KMS-11 (cell line): ENCODE measurements around the gene BBX.

Experiments used
- H2AFZ ChIP-seq: fragments of 200-600 bp; sonication (generic); 2 replicates; pipeline ENCODE4 v1.6.1; 2016; ENCODE audit warnings: antibody characterized with exemption, mixed run types, low read depth
- H3K27ac ChIP-seq: fragments of 200-600 bp; sonication (generic); 2 replicates; pipeline ENCODE4 v1.6.1; 2016; ENCODE audit warnings: mild to moderate bottlenecking, mixed run types
- H3K27me3 ChIP-seq: fragments of 200-600 bp; sonication (generic); 2 replicates; pipeline ENCODE4 v1.6.1; 2017; ENCODE audit warnings: mild to moderate bottlenecking, low read depth, mixed run types, moderate library complexity; ENCODE audit not compliant: insufficient read depth
- H3K36me3 ChIP-seq: fragments of 200-600 bp; sonication (generic); 2 replicates; pipeline ENCODE4 v1.6.1; 2017; ENCODE audit warnings: mild to moderate bottlenecking, mixed run types; ENCODE audit not compliant: insufficient read depth
- H3K4me1 ChIP-seq: fragments of 200-600 bp; sonication (generic); 2 replicates; pipeline ENCODE4 v1.6.1; 2016; ENCODE audit warnings: mild to moderate bottlenecking, low read depth, mixed run types; ENCODE audit not compliant: poor library complexity, severe bottlenecking
- H3K4me2 ChIP-seq: fragments of 200-600 bp; sonication (generic); 2 replicates; pipeline ENCODE4 v1.7.0; 2016; ENCODE audit warnings: mild to moderate bottlenecking, mixed run types
- H3K4me3 ChIP-seq: fragments of 200-600 bp; sonication (generic); IDR thresholded peaks from 2 replicates; pipeline ENCODE4 v1.6.1; 2017; ENCODE audit warnings: low read depth, low read length, mixed read lengths; ENCODE audit not compliant: insufficient read depth
- H3K79me2 ChIP-seq: fragments of 200-600 bp; sonication (generic); 2 replicates; pipeline ENCODE4 v1.6.1; 2016; ENCODE audit warnings: low read depth, mixed run types; ENCODE audit not compliant: insufficient read depth
- H3K9ac ChIP-seq: fragments of 200-600 bp; sonication (generic); 2 replicates; pipeline ENCODE4 v1.6.1; 2016; ENCODE audit warnings: mild to moderate bottlenecking, mixed run types
- H4K20me1 ChIP-seq: fragments of 200-600 bp; sonication (generic); 2 replicates; pipeline ENCODE4 v1.6.1; 2016; ENCODE audit warnings: mild to moderate bottlenecking, mixed run types; ENCODE audit not compliant: insufficient read depth
- TF ChIP-seq, protein P1 (sequence below): fragments of 200-600 bp; sonication (generic); conservative IDR thresholded peaks from 2 replicates; pipeline ENCODE4 v1.6.1; 2017; ENCODE audit warnings: low read depth, mild to moderate bottlenecking, antibody characterized with exemption, low read length, moderate library complexity, mixed read lengths

Gene BBX

DNA sequence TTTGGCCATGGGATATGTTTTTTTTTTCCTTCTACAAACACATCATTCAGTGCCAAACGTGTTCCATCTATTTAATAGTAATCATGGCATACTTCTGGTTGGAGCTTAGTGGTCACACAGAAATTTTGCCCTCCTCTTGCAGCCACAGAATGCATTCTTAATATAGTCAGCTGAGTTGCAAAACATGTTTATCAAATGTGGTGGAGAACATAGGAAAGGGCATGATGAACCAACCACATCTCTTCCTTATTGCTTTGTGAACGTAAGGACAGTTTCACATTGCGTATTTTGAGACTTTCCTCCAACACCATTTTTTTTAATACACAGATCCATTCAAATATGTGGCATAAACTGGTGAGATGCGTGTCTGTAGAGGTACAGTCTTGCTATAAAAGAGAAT lies 106.8 kb downstream of the BBX start:
- no peak overlapping the region for H2AFZ ChIP-seq
- H3K4me2 ChIP-seq = no peak overlapping the region
- H3K79me2 ChIP-seq = no peaks in the 10 kb centered on the region; the same call in 1 of the 2 replicates
- TF ChIP-seq, protein P1, sequence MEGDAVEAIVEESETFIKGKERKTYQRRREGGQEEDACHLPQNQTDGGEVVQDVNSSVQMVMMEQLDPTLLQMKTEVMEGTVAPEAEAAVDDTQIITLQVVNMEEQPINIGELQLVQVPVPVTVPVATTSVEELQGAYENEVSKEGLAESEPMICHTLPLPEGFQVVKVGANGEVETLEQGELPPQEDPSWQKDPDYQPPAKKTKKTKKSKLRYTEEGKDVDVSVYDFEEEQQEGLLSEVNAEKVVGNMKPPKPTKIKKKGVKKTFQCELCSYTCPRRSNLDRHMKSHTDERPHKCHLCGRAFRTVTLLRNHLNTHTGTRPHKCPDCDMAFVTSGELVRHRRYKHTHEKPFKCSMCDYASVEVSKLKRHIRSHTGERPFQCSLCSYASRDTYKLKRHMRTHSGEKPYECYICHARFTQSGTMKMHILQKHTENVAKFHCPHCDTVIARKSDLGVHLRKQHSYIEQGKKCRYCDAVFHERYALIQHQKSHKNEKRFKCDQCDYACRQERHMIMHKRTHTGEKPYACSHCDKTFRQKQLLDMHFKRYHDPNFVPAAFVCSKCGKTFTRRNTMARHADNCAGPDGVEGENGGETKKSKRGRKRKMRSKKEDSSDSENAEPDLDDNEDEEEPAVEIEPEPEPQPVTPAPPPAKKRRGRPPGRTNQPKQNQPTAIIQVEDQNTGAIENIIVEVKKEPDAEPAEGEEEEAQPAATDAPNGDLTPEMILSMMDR = no peak
- no peak overlapping the region for H3K4me3 ChIP-seq
- H3K36me3 ChIP-seq = no peaks in the 10 kb centered on the region
- peaks cover 36% of the 10 kb centered on the region for H3K4me1 ChIP-seq
- no peaks in the 10 kb centered on the region for H3K27me3 ChIP-seq
- H4K20me1 ChIP-seq = no peaks in the 10 kb centered on the region
- H3K27ac ChIP-seq = no peak overlapping the region
- no peak overlapping the region for H3K9ac ChIP-seq

DNA sequence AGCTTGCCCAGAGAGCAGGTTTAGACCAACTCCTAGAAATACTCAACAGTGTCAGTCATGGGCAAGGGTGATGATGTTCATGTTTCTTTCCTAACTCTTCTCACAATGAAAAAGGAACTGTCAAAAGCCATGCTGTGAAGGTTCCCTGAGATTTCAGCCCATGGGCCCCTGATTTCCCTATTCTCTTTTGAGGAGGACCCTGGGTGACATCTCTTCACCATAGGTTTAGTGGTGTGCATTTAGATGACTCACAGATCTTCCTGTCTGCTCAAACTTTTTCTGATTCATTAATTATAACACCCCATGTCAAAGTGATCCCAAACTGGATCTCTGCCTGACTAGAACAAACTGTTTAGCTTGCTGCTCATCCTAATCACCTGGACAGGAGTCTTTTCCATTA lies 108.0 kb downstream of the BBX start:
- no peaks in the 10 kb centered on the region for H4K20me1 ChIP-seq
- H3K79me2 ChIP-seq = no peaks in the 10 kb centered on the region; the same call in 1 of the 2 replicates
- no peaks in the 10 kb centered on the region for H3K36me3 ChIP-seq
- H3K4me3 ChIP-seq = no peak overlapping the region
- TF ChIP-seq, protein P1 = no peak
- no peaks in the 10 kb centered on the region for H3K27me3 ChIP-seq
- H3K27ac ChIP-seq = no peak overlapping the region
- no peak overlapping the region for H3K4me2 ChIP-seq
- H3K4me1 ChIP-seq = peaks cover 46% of the 10 kb centered on the region
- no peak overlapping the region for H2AFZ ChIP-seq
- H3K9ac ChIP-seq = no peak overlapping the region

DNA sequence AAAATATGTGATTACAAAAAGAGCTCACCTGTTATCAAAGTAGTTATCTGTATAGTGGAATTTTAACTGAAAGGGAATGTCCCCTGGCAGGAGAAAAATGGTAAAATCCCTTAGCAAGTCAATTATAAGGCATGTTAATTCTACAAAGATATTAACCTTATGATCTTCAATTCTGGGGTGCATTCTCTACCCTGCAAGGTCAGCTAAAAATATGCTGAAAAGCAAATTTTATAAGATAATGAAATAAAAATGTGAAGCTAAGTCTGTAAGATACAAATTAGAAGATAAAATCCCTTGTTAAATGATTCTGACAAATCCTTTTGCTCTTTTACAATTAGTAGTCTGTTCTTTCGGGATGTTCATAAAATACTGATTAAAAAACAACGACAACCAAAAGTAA lies 109.8 kb downstream of the BBX start:
- TF ChIP-seq, protein P1 = no peak
- no peak overlapping the region for H2AFZ ChIP-seq
- H3K4me1 ChIP-seq = peaks cover 46% of the 10 kb centered on the region
- no peak overlapping the region for H3K27ac ChIP-seq
- no peaks in the 10 kb centered on the region; the same call in 1 of the 2 replicates for H3K79me2 ChIP-seq
- H3K4me3 ChIP-seq = no peak overlapping the region
- no peak overlapping the region for H3K9ac ChIP-seq
- no peaks in the 10 kb centered on the region for H3K36me3 ChIP-seq
- H3K27me3 ChIP-seq = no peaks in the 10 kb centered on the region
- no peaks in the 10 kb centered on the region for H4K20me1 ChIP-seq
- H3K4me2 ChIP-seq = peak overlapping the region; percentile 31; the same call in 1 of the 2 replicates

DNA sequence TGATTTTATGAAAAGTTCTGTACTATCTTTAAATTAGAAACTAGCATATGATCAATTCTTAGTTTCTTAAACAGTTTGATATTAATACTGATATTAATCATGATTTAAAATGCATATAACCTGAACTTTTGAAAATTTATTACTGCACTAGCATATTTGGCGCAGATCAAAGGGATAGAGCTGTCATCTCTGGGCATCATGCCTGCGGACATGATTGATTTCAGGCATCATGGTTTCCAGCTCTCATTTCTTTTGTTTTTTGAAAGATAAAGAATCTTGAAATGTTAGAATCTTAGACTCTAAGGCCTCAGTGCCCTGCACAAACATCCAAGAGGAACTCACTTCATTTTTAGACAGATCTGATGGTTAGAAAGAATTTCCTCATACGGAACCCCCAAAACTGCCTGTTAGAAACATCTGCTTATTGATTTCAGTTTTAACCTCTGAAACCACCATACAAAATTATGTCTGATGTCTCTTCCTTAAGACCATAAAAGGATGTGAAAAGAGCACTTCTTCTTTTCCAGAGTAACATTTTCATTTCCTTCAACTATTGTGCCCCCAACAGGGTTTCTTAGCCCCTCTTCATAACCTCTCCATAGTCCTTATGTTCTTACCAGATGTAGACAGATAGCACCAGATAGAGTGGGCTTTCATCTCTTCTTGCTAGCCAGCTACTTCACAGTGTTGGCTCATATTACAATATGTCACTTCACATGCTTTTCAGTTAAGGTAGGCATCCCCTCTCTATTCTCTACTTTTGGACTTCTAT lies 110.8 kb downstream of the BBX start:
- Histone ChIP-seq H3K4me3 (no peak overlapping the region), H3K79me2 (no peaks in the 10 kb centered on the region; the same call in 1 of the 2 replicates), H3K4me1 (peaks cover 46% of the 10 kb centered on the region), H3K27me3 (no peaks in the 10 kb centered on the region), H3K36me3 (no peaks in the 10 kb centered on the region), H4K20me1 (no peaks in the 10 kb centered on the region), H3K9ac (no peak overlapping the region), H3K4me2 (peak overlapping the region; percentile 58), H3K27ac (peak overlapping the region; percentile 27), H2AFZ (no peak overlapping the region)
- TF ChIP-seq, protein P1 = no peak
